ENCODE results near the gene MTHFD1L.
"Not testable (repeated sequence)": the region's sequence is repeated elsewhere in the genome, so short reads cannot be mapped to it uniquely, and the experiment has no call there.

The MTHFD1L gene

DNA sequence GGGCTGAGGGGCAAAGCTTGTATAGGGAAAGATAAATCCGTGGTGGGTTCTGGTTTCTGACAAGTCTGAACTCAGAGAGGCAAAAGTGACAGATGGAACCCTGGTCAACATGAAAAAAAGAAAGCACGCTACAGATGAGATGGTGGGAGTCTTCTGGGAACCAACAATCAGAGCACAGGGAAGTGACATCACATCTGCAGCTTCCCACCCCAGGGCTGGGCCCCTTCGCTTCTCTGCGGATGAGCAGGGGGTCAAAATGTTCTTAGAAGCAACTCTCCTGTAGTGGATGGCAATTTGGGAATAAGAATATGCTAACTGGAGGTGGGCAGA is 245.0 kb downstream of the MTHFD1L start:
- no peak for ATAC-seq
- TF ChIP-seq, protein P1, sequence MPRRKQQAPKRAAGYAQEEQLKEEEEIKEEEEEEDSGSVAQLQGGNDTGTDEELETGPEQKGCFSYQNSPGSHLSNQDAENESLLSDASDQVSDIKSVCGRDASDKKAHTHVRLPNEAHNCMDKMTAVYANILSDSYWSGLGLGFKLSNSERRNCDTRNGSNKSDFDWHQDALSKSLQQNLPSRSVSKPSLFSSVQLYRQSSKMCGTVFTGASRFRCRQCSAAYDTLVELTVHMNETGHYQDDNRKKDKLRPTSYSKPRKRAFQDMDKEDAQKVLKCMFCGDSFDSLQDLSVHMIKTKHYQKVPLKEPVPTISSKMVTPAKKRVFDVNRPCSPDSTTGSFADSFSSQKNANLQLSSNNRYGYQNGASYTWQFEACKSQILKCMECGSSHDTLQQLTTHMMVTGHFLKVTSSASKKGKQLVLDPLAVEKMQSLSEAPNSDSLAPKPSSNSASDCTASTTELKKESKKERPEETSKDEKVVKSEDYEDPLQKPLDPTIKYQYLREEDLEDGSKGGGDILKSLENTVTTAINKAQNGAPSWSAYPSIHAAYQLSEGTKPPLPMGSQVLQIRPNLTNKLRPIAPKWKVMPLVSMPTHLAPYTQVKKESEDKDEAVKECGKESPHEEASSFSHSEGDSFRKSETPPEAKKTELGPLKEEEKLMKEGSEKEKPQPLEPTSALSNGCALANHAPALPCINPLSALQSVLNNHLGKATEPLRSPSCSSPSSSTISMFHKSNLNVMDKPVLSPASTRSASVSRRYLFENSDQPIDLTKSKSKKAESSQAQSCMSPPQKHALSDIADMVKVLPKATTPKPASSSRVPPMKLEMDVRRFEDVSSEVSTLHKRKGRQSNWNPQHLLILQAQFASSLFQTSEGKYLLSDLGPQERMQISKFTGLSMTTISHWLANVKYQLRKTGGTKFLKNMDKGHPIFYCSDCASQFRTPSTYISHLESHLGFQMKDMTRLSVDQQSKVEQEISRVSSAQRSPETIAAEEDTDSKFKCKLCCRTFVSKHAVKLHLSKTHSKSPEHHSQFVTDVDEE (CRISPR knock-in tag; IDR thresholded peaks at IDR 0.05), result no peak
- TF ChIP-seq TCF4 (CRISPR knock-in tag; IDR thresholded peaks at IDR 0.05; ENCODE audit: borderline replicate concordance) (no peak), ZFP3 (CRISPR knock-in tag; IDR thresholded peaks at IDR 0.05) (no peak), OSR1 (CRISPR knock-in tag; IDR thresholded peaks at IDR 0.05) (no peak), ISL1 (CRISPR knock-in tag; IDR thresholded peaks at IDR 0.05) (no peak), ZC3H10 (CRISPR knock-in tag; IDR thresholded peaks at IDR 0.05) (no peak), CSDC2 (CRISPR knock-in tag; IDR thresholded peaks at IDR 0.05) (no peak), ZNF8 (CRISPR knock-in tag; IDR thresholded peaks at IDR 0.05) (no peak), RARB (CRISPR knock-in tag; IDR thresholded peaks at IDR 0.05) (no peak), PPARA (CRISPR knock-in tag; IDR thresholded peaks at IDR 0.05; ENCODE audit: borderline replicate concordance) (no peak), ZNF565 (CRISPR knock-in tag; conservative IDR thresholded peaks at IDR 0.05; ENCODE audit: low read depth) (no peak)
- TF ChIP-seq, protein P2, sequence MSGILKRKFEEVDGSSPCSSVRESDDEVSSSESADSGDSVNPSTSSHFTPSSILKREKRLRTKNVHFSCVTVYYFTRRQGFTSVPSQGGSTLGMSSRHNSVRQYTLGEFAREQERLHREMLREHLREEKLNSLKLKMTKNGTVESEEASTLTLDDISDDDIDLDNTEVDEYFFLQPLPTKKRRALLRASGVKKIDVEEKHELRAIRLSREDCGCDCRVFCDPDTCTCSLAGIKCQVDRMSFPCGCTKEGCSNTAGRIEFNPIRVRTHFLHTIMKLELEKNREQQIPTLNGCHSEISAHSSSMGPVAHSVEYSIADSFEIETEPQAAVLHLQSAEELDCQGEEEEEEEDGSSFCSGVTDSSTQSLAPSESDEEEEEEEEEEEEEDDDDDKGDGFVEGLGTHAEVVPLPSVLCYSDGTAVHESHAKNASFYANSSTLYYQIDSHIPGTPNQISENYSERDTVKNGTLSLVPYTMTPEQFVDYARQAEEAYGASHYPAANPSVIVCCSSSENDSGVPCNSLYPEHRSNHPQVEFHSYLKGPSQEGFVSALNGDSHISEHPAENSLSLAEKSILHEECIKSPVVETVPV (CRISPR knock-in tag; IDR thresholded peaks at IDR 0.05), result no peak

DNA sequence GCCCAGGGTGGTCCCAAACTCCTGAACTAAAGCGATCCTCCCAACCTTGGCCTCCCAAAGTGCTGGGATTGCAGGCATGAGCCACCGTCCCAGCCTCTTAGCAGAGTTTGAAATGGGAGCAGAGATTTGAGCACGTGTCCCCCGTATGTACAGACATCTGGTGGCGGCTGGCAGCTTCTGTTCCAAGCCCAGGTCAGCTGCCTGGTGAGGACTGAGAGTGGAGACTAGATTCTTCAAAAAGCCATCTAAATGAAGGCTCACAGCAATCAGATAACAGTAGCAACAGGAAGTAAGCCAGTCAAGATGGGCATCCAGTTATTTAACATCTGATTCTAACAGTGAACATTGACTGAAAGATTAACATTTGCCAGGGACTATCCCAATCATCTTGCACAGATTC is 246.2 kb downstream of the MTHFD1L start:
- no peak for TF ChIP-seq ESRRG (CRISPR knock-in tag; IDR thresholded peaks at IDR 0.05)
- peak; percentile 62; the same call in 1 of the 2 replicates for TF ChIP-seq TCF4 (CRISPR knock-in tag; IDR thresholded peaks at IDR 0.05; ENCODE audit: borderline replicate concordance)
- peak; percentile 36; the same call in 1 of the 3 replicates for ATAC-seq

DNA sequence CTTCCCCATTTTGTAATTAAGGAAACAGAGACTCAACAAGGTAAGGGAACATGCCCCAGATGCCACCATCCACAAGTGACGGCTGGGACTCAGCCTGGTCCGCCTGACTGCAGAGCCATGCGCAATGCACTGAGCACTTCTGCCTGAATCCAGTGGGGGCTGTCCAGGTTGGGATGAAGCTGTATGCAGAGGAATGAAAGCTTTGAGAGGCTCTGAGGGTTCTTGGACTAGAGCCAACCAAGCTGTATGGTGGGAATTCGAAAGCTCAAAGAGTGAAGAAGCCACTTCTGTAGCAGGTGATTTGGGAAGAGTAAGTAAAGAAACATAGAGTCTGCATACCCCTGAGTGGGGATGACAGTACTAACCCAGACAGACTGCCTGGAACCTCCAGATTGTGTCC is 246.6 kb downstream of the MTHFD1L start:
- TF ChIP-seq ZC3H10 (CRISPR knock-in tag; IDR thresholded peaks at IDR 0.05) (no peak), ZFP3 (CRISPR knock-in tag; IDR thresholded peaks at IDR 0.05) (no peak), PPARA (CRISPR knock-in tag; IDR thresholded peaks at IDR 0.05; ENCODE audit: borderline replicate concordance) (no peak), TOX (CRISPR knock-in tag; IDR thresholded peaks at IDR 0.05; ENCODE audit: borderline replicate concordance) (no peak), CSDC2 (CRISPR knock-in tag; IDR thresholded peaks at IDR 0.05) (no peak), ISL1 (CRISPR knock-in tag; IDR thresholded peaks at IDR 0.05) (no peak), OSR1 (CRISPR knock-in tag; IDR thresholded peaks at IDR 0.05) (no peak), ZNF565 (CRISPR knock-in tag; conservative IDR thresholded peaks at IDR 0.05; ENCODE audit: low read depth) (no peak), ESRRG (CRISPR knock-in tag; IDR thresholded peaks at IDR 0.05) (no peak), TCF4 (CRISPR knock-in tag; IDR thresholded peaks at IDR 0.05; ENCODE audit: borderline replicate concordance) (no peak; the same call in 1 of the 2 replicates), GLIS3 (CRISPR knock-in tag; IDR thresholded peaks at IDR 0.05) (no peak)
- TF ChIP-seq, protein P3, sequence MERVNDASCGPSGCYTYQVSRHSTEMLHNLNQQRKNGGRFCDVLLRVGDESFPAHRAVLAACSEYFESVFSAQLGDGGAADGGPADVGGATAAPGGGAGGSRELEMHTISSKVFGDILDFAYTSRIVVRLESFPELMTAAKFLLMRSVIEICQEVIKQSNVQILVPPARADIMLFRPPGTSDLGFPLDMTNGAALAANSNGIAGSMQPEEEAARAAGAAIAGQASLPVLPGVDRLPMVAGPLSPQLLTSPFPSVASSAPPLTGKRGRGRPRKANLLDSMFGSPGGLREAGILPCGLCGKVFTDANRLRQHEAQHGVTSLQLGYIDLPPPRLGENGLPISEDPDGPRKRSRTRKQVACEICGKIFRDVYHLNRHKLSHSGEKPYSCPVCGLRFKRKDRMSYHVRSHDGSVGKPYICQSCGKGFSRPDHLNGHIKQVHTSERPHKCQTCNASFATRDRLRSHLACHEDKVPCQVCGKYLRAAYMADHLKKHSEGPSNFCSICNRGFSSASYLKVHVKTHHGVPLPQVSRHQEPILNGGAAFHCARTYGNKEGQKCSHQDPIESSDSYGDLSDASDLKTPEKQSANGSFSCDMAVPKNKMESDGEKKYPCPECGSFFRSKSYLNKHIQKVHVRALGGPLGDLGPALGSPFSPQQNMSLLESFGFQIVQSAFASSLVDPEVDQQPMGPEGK (CRISPR knock-in tag; IDR thresholded peaks at IDR 0.05; ENCODE audit: borderline replicate concordance), result no peak
- TF ChIP-seq, protein P1 (CRISPR knock-in tag; IDR thresholded peaks at IDR 0.05), result no peak
- TF ChIP-seq, protein P2 (CRISPR knock-in tag; IDR thresholded peaks at IDR 0.05), result no peak
- peak; percentile 41; the same call in 2 of the 3 replicates for ATAC-seq

DNA sequence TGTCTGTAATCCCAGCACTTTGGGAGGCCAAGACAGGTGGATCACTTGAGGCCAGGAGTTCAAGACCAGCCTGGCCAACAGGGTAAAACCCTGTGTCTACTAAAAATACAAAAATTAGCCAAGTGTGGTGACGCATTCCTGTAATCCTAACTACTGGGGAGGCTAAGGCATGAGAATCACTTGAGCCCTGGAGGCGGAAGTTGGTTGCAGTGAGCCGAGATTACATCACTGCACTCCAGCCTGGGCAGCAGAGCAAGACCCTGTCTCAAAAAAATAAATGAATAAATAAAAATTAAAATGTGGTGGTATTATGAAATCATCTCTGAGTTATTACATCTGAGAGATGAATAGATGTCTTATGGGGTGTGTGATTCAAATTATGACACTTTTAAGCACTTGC is 247.4 kb downstream of the MTHFD1L start:
- ATAC-seq, result not testable (repeated sequence)

All from SK-N-SH treated with all-trans-retinoic acid at 6 μM for 48 hours (cell line).